Measurements from ENCODE around the gene ANKRA2. TPM values are rescaled to one million over a fixed set of nuclear protein-coding genes. Genes with fewer than 3 reads are reported as not detected.
"Not testable (repeated sequence)": the region's sequence is repeated elsewhere in the genome, so short reads cannot be mapped to it uniquely, and the experiment has no call there.

The ANKRA2 gene
- total and polyA plus RNA-seq, 3 experiments from 2014 or later = 16.4 to 22.3 (median 17.2) TPM

GRCh38 chr5:73513996-73514395 is 51.4 kb downstream of the ANKRA2 start:
- Mint-ChIP-seq H3K36me3 (peaks cover 0 to 3% (median 1%) of the 10 kb centered on the region in 3 donors), H3K4me1 (no peaks in the 10 kb centered on the region), H3K9me3 (no peaks in the 10 kb centered on the region), H3K27me3 (peaks cover 0 to 1% of the 10 kb centered on the region in 2 donors), H3K27ac (no peak overlapping the region), H3K4me3 (no peak overlapping the region)
- H3K9me3 ChIP-seq (ENCODE audit: low read length) = no peaks in the 10 kb centered on the region
- POLR2A ChIA-PET = no interaction called here
- no peaks in the 10 kb centered on the region for H3K36me3 ChIP-seq (ENCODE audit: insufficient read depth, low read length)
- no peaks in the 10 kb centered on the region for H3K4me1 ChIP-seq (ENCODE audit: insufficient read depth, low read length)
- no peak overlapping the region for H3K27ac ChIP-seq (ENCODE audit: low read depth, low read length)
- CTCF ChIA-PET = interaction anchor here (8.8 kb wide), 1 partner anchor 22 kb away, joined by 72 read pairs; no protein-coding TSS in a partner anchor
- no peaks in the 10 kb centered on the region for H3K27me3 ChIP-seq (ENCODE audit: insufficient read depth, low read length, poor library complexity, severe bottlenecking)
- no peak for DNase-seq
- no peak overlapping the region for H3K4me3 ChIP-seq (ENCODE audit: low read length)

DNA sequence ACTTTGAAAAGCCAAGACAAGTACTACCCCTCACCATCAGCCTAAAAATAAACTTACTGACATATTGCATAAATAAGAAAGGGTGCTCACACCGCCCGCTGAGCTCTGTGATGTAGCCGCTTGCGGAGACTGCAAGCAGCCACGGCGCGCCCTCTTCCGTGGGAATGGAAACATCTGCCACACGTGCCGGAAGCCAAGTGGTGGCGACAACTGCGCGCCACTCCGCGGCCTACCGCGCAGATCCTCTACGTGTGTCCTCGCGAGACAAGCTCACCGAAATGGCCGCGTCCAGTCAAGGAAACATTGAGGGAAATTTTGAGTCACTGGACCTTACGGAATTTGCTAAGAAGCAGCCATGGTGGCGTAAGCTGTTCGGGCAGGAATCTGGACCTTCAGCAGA is 56.9 kb downstream of the ANKRA2 start:
- H3K4me3 Mint-ChIP-seq; H3K9me3 ChIP-seq (ENCODE audit: low read length); H3K27ac Mint-ChIP-seq; H3K27me3 Mint-ChIP-seq; H3K4me1 ChIP-seq (ENCODE audit: insufficient read depth, low read length); DNase-seq; H3K27me3 ChIP-seq (ENCODE audit: insufficient read depth, low read length, poor library complexity, severe bottlenecking); H3K4me1 Mint-ChIP-seq; H3K4me3 ChIP-seq (ENCODE audit: low read length); H3K9me3 Mint-ChIP-seq; H3K27ac ChIP-seq (ENCODE audit: low read depth, low read length): not testable (repeated sequence)
- peaks cover 12% of the 10 kb centered on the region for H3K36me3 ChIP-seq (ENCODE audit: insufficient read depth, low read length)
- ChIA-PET CTCF (interaction anchor here (1.0 kb wide), 1 partner anchor 28 kb away, joined by 3 read pairs; no protein-coding TSS in a partner anchor), POLR2A (interaction anchor here (1.1 kb wide), 1 partner anchor 10 kb away, joined by 4 read pairs; the partner anchor contains the start of gene BTF3)
- H3K36me3 Mint-ChIP-seq = peaks cover 0 to 44% (median 8%) of the 10 kb centered on the region in 3 donors

DNA sequence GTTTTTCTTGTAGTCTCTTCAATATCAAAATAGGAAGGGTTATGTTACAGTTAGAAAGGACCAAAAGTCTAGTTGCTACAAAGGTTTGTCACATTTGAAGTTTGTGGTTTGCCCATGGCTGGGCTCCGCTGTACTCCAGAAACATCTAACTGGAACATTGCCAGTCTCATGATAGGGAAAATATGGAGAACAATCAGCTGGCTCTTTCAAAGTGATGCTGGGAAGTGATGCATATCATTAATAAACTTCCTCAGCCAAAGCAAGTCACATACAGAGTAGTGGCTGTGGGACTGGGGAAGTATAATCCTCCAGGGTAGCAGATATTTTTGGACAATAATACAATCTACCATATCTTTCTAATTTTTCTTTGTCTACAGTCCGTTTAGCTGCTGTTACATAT is 58.4 kb downstream of the ANKRA2 start:
- no peak for DNase-seq
- H3K36me3 Mint-ChIP-seq = peaks cover 0 to 58% (median 11%) of the 10 kb centered on the region in 3 donors
- ChIA-PET POLR2A (no interaction called here), CTCF (no interaction called here)
- H3K9me3 Mint-ChIP-seq = no peaks in the 10 kb centered on the region
- no peaks in the 10 kb centered on the region for H3K27me3 ChIP-seq (ENCODE audit: insufficient read depth, low read length, poor library complexity, severe bottlenecking)
- H3K4me1 ChIP-seq (ENCODE audit: insufficient read depth, low read length) = no peaks in the 10 kb centered on the region
- no peak overlapping the region for H3K27ac ChIP-seq (ENCODE audit: low read depth, low read length)
- peaks cover 27% of the 10 kb centered on the region for H3K36me3 ChIP-seq (ENCODE audit: insufficient read depth, low read length)
- peaks cover 8 to 13% (median 11%) of the 10 kb centered on the region in 3 donors for H3K4me1 Mint-ChIP-seq
- no peak overlapping the region for H3K4me3 Mint-ChIP-seq
- H3K9me3 ChIP-seq (ENCODE audit: low read length) = no peaks in the 10 kb centered on the region
- H3K27ac Mint-ChIP-seq = peak overlapping the region in 2 of 8 donors; percentile 12 to 29
- H3K27me3 Mint-ChIP-seq = peaks cover 0 to 1% of the 10 kb centered on the region in 2 donors
- no peak overlapping the region for H3K4me3 ChIP-seq (ENCODE audit: low read length)

DNA sequence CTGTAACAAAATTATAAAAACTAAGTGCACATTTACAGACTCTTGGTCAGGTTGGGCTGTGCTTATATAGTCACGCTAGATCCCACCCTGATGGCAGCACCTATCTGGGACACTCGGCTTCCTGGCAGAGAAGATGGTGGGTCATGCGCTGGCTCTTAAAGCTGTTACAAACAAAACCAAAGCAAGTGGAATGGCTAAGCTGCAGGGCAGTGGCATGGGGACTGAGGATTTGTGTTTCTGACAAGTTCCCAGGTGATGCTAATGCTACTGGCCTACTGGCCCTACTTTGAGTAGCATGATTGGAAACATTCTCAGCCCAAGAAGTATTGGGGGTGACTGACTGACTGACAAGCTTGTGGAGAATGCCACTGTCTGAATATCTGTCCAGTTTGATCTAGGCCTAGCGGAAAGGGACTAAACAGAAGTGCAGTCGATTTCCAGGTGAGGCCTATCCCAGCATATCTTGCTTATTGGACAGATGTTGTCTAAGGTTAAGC is 58.9 kb downstream of the ANKRA2 start:
- no peak for DNase-seq
- peaks cover 0 to 1% of the 10 kb centered on the region in 2 donors for H3K27me3 Mint-ChIP-seq
- no peak overlapping the region for H3K4me3 Mint-ChIP-seq
- H3K27ac Mint-ChIP-seq = peak overlapping the region in 4 of 8 donors; percentile 12 to 74 (median 30)
- ChIA-PET CTCF (no interaction called here), POLR2A (no interaction called here)
- Histone ChIP-seq H3K9me3 (ENCODE audit: low read length) (no peaks in the 10 kb centered on the region), H3K27me3 (ENCODE audit: insufficient read depth, low read length, poor library complexity, severe bottlenecking) (no peaks in the 10 kb centered on the region), H3K27ac (ENCODE audit: low read depth, low read length) (no peak overlapping the region), H3K4me1 (ENCODE audit: insufficient read depth, low read length) (peaks cover under 1% of the 10 kb centered on the region), H3K36me3 (ENCODE audit: insufficient read depth, low read length) (peaks cover 27% of the 10 kb centered on the region), H3K4me3 (ENCODE audit: low read length) (no peak overlapping the region)
- peaks cover 0 to 60% (median 11%) of the 10 kb centered on the region in 3 donors for H3K36me3 Mint-ChIP-seq
- H3K9me3 Mint-ChIP-seq = no peaks in the 10 kb centered on the region
- peaks cover 9 to 15% (median 13%) of the 10 kb centered on the region in 3 donors for H3K4me1 Mint-ChIP-seq

Other genes starting within 250 kb of the ANKRA2 start
- under 1 TPM; 0.09 to 0.22 TPM for gene FOXD1, start 116.9 kb downstream of the ANKRA2 start, total RNA-seq
- gene FOXD1, start 116.9 kb downstream of the ANKRA2 start, polyA plus RNA-seq = not detected
- gene BTF3, start 67.2 kb downstream of the ANKRA2 start, total RNA-seq = 1,000 to 10,000 TPM; 1,052 to 1,053 TPM
- gene BTF3, start 67.2 kb downstream of the ANKRA2 start, polyA plus RNA-seq = 675 TPM
- 10 to 100 TPM; 53.4 to 56.5 TPM for gene UTP15, start 104 bp upstream of the ANKRA2 start, total RNA-seq
- gene UTP15, start 104 bp upstream of the ANKRA2 start, polyA plus RNA-seq = 8.9 TPM
- gene ARHGEF28, start 60.6 kb upstream of the ANKRA2 start, total RNA-seq = under 1 TPM; 0.27 to 0.28 TPM
- gene ARHGEF28, start 60.6 kb upstream of the ANKRA2 start, polyA plus RNA-seq = 0.24 TPM

Data from CD8-positive, alpha-beta memory T cell (primary cell).